CD4-positive, alpha-beta T cell treated with Interleukin-12 subunit alpha and Interleukin-12 subunit beta, for 1 hour (primary cell): ENCODE measurements around the gene PARVA.

Experiments used
- DNase-seq: peaks from one replicate; pipeline ENCODE4 v3.0.0-alpha.2; 2020

PARVA gene

GRCh38 chr11:12560362-12560761 is 183.0 kb downstream of the PARVA start:
- DNase-seq = no peak

DNA sequence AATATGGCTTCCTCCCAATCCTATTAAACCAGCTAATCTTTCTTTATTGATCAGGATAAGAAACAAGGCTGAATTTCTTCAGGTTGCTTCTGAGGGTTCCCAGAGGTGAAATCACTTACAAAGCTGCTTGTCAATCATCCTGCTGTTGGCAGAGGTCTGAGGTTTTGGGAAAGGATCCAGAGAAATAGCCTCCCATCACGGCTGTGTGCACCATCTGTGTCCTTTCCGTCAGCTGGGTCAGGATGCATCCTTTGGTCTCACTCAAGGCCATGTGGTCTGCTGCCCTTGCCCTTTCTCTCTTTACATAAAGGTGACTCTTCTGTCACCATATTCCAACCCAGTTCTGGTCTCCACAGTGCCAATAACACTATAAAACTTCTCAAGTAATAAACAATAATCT is 183.5 kb downstream of the PARVA start:
- DNase-seq = no peak

- no peak for DNase-seq
These were observed 186.6 kb downstream of the PARVA start for GRCh38 chr11:12564012-12564411.

GRCh38 chr11:12565406-12565805 is 188.0 kb downstream of the PARVA start:
- DNase-seq = no peak

DNA sequence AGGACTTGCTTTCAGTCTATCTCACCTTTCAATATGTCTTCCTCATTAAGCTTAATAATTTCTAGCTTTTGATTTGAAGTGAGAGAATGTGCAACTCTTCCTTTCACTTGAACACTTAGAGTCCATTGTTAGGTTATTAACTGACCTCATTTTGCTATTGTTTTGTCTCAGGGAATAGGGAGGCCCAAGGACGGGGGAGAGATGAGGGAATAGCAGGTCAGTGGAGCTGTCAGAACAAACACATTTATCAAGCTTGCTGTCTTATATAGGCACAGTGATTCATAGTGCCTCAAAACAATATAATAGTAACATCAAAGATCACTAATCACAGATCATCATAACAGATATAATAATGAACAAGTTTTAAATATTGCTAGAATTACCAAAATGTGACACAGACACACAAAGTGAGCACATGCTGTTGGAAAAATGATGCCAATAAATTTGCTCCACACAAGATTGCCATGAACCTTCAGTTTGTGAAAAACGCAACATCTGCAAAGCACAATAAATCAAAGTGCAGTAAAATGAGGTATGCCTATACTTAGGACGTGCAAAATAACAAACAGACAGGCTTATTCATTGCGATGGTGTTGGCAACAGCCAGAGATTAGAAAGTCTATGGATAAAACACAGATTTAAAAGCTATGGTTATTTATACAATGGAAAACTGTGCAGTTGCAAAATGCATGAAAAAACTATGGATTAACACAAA is 190.5 kb downstream of the PARVA start:
- no peak for DNase-seq

GRCh38 chr11:12569499-12570425 is 192.4 kb downstream of the PARVA start:
- no peak for DNase-seq

GRCh38 chr11:12573707-12574485 is 196.5 kb downstream of the PARVA start:
- DNase-seq = no peak

- DNase-seq = no peak
These were observed 200.6 kb downstream of the PARVA start for GRCh38 chr11:12577725-12578644.

GRCh38 chr11:12581416-12581815 is 204.0 kb downstream of the PARVA start:
- DNase-seq = no peak

DNA sequence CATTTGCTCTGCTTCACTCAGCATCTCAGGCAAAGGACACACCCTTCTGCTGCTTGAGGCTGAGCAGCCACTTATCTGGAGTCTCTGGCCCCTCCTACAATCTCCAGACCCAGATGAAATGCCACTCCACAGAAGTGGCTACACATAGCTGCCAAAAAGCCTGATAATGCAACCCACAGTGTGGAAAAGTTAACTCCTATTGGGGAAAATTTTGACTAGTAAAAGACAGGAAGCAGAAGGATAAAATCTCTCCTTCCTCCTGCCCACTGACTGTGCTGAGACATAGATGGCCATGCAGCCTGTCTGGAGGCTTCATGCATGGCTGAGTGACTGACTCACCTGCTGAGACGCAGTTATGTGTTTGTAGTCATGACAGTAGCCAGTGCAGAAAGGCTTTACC is 204.6 kb downstream of the PARVA start:
- DNase-seq = no peak
